HG02943 (cell line): Measurements from ENCODE around the gene ATG7.
"Not testable (repeated sequence)": the region's sequence is repeated elsewhere in the genome, so short reads cannot be mapped to it uniquely, and the experiment has no call there.

Experiments
- ATAC-seq: cut with Tn5 transposase; IDR thresholded peaks from one replicate; pipeline ENCODE4 v1.9.1; 2021; ENCODE audit warnings: mild to moderate bottlenecking, low read depth, moderate library complexity; ENCODE audit not compliant: unreplicated experiment

ATG7 gene

GRCh38 chr3:11250902-11251806 lies 21.0 kb upstream of the ATG7 start:
- ATAC-seq, result no peak

GRCh38 chr3:11251807-11252176 lies 20.4 kb upstream of the ATG7 start:
- ATAC-seq, result no peak

GRCh38 chr3:11254876-11255275 lies 17.3 kb upstream of the ATG7 start:
- ATAC-seq, result no peak

- not testable (repeated sequence) for ATAC-seq
These were observed 16.7 kb upstream of the ATG7 start for GRCh38 chr3:11255537-11255936.

GRCh38 chr3:11258958-11259357 lies 13.2 kb upstream of the ATG7 start:
- no peak for ATAC-seq

GRCh38 chr3:11260460-11260859 lies 11.7 kb upstream of the ATG7 start:
- no peak for ATAC-seq

- ATAC-seq, result no peak
These were observed 3.2 kb upstream of the ATG7 start for GRCh38 chr3:11269007-11269406.

GRCh38 chr3:11272906-11273574 lies 843 bp downstream of the ATG7 start:
- ATAC-seq, result no peak

GRCh38 chr3:11273891-11274291 lies 1.7 kb downstream of the ATG7 start:
- ATAC-seq, result no peak

- no peak for ATAC-seq
These were observed 2.5 kb downstream of the ATG7 start for GRCh38 chr3:11274566-11275142.

GRCh38 chr3:11275926-11276325 lies 3.7 kb downstream of the ATG7 start:
- no peak for ATAC-seq

GRCh38 chr3:11276901-11277300 lies 4.7 kb downstream of the ATG7 start:
- ATAC-seq, result no peak

- no peak for ATAC-seq
These were observed 10.3 kb downstream of the ATG7 start for GRCh38 chr3:11282250-11283138.

GRCh38 chr3:11283139-11283475 lies 10.9 kb downstream of the ATG7 start:
- ATAC-seq, result no peak

GRCh38 chr3:11284011-11284410 lies 11.8 kb downstream of the ATG7 start:
- ATAC-seq, result no peak

GRCh38 chr3:11285471-11285870 lies 13.3 kb downstream of the ATG7 start:
- ATAC-seq, result no peak

- ATAC-seq, result no peak
These were observed 15.2 kb downstream of the ATG7 start for GRCh38 chr3:11287404-11287803.

- no peak for ATAC-seq
These were observed 15.9 kb downstream of the ATG7 start for GRCh38 chr3:11288021-11288491.

GRCh38 chr3:11288786-11289637 lies 16.8 kb downstream of the ATG7 start:
- ATAC-seq, result peak; percentile 67

GRCh38 chr3:11289864-11290263 lies 17.7 kb downstream of the ATG7 start:
- no peak for ATAC-seq
